ENCODE results near the gene LYRM2. TPM values are rescaled to one million over a fixed set of nuclear protein-coding genes. Genes with fewer than 3 reads are reported as not detected.

The LYRM2 gene
- total and polyA plus RNA-seq, 4 donors, result 16.8 to 33.7 (median 22.0) TPM

- Histone ChIP-seq H3K4me3 (ENCODE audit: low read length in 2 of 2) (no peak overlapping the region), H3K4me1 (ENCODE audit: control insufficient read depth in 1 of 2, insufficient read depth in 2 of 2, low read length in 2 of 2) (peaks cover 11 to 12% of the 10 kb centered on the region in 2 donors), H3K27ac (ENCODE audit: low read depth in 1 of 2, low read length in 2 of 2) (peak overlapping the region; percentile 79 to 89), H3K27me3 (ENCODE audit: control insufficient read depth in 1 of 2, insufficient read depth in 2 of 2, low read length in 1 of 2) (no peaks in the 10 kb centered on the region), H3K9me3 (ENCODE audit: control insufficient read depth, low read length) (no peaks in the 10 kb centered on the region), H3K36me3 (ENCODE audit: control insufficient read depth in 1 of 2, insufficient read depth in 2 of 2, low read length in 1 of 2) (no peaks in the 10 kb centered on the region)
- intact Hi-C loops (cut with DNase I), result loop anchor here in 1 of 2 donors (5.0 kb wide), 1 partner anchor 84 kb away; no protein-coding TSS in a partner anchor
- no peak for DNase-seq
- no peak for ATAC-seq (ENCODE audit: low FRiP score)
- WGBS, 2 donors, result 44 to 51% methylated on average over 10 of the region's 10 CpGs
Measured at GRCh38 chr6:89566008-89566800, 72.3 kb downstream of the LYRM2 start.

- intact Hi-C loops (cut with DNase I), result loop anchor here in 1 of 2 donors (5.0 kb wide), 2 partner anchors 43 to 83 kb away; no protein-coding TSS in a partner anchor
- no peaks in the 10 kb centered on the region for H3K36me3 ChIP-seq (ENCODE audit: control insufficient read depth in 1 of 2, insufficient read depth in 2 of 2, low read length in 1 of 2)
- H3K27ac ChIP-seq (ENCODE audit: low read depth in 1 of 2, low read length in 2 of 2), result peak overlapping the region; percentile 93 to 95
- no peak for DNase-seq
- WGBS, 2 donors, result 3 to 7% methylated on average over 8 of the region's 8 CpGs
- H3K4me1 ChIP-seq (ENCODE audit: control insufficient read depth in 1 of 2, insufficient read depth in 2 of 2, low read length in 2 of 2), result peaks cover 11 to 12% of the 10 kb centered on the region in 2 donors
- no peaks in the 10 kb centered on the region for H3K9me3 ChIP-seq (ENCODE audit: control insufficient read depth, low read length)
- ATAC-seq (ENCODE audit: low FRiP score), result peak; percentile 79
- H3K4me3 ChIP-seq (ENCODE audit: low read length in 2 of 2), result no peak overlapping the region
- no peaks in the 10 kb centered on the region for H3K27me3 ChIP-seq (ENCODE audit: control insufficient read depth in 1 of 2, insufficient read depth in 2 of 2, low read length in 1 of 2)
Measured at GRCh38 chr6:89564752-89565427, 73.7 kb downstream of the LYRM2 start.

- Histone ChIP-seq H3K4me1 (ENCODE audit: control insufficient read depth in 1 of 2, insufficient read depth in 2 of 2, low read length in 2 of 2) (peaks cover 12 to 13% of the 10 kb centered on the region in 2 donors), H3K9me3 (ENCODE audit: control insufficient read depth, low read length) (no peaks in the 10 kb centered on the region), H3K4me3 (ENCODE audit: low read length in 2 of 2) (no peak overlapping the region), H3K36me3 (ENCODE audit: control insufficient read depth in 1 of 2, insufficient read depth in 2 of 2, low read length in 1 of 2) (no peaks in the 10 kb centered on the region), H3K27ac (ENCODE audit: low read depth in 1 of 2, low read length in 2 of 2) (peak overlapping the region; percentile 83 to 95), H3K27me3 (ENCODE audit: control insufficient read depth in 1 of 2, insufficient read depth in 2 of 2, low read length in 1 of 2) (no peaks in the 10 kb centered on the region)
- DNase-seq (no peak), ATAC-seq (ENCODE audit: low FRiP score) (no peak)
- WGBS, 2 donors, result 67 to 69% methylated on average over 1 of the region's 1 CpG
- intact Hi-C loops (cut with DNase I), result loop anchor here in 1 of 2 donors (5.0 kb wide), 1 partner anchor 42 kb away; no protein-coding TSS in a partner anchor
Measured at GRCh38 chr6:89563866-89564265, 74.7 kb downstream of the LYRM2 start.

GRCh38 chr6:89562093-89562973 is 76.2 kb downstream of the LYRM2 start:
- no peak for DNase-seq
- Histone ChIP-seq H3K27ac (ENCODE audit: low read depth in 1 of 2, low read length in 2 of 2) (peak overlapping the region; percentile 50 to 83), H3K4me3 (ENCODE audit: low read length in 2 of 2) (peak overlapping the region; percentile 59 to 84), H3K27me3 (ENCODE audit: control insufficient read depth in 1 of 2, insufficient read depth in 2 of 2, low read length in 1 of 2) (no peaks in the 10 kb centered on the region), H3K36me3 (ENCODE audit: control insufficient read depth in 1 of 2, insufficient read depth in 2 of 2, low read length in 1 of 2) (no peaks in the 10 kb centered on the region), H3K4me1 (ENCODE audit: control insufficient read depth in 1 of 2, insufficient read depth in 2 of 2, low read length in 2 of 2) (peaks cover 12 to 13% of the 10 kb centered on the region in 2 donors), H3K9me3 (ENCODE audit: control insufficient read depth, low read length) (no peaks in the 10 kb centered on the region)
- peak; percentile 44 for ATAC-seq (ENCODE audit: low FRiP score)
- intact Hi-C loops (cut with DNase I), result loop anchor here in 1 of 2 donors (5.0 kb wide), 1 partner anchor 40 kb away; no protein-coding TSS in a partner anchor
- 4 to 9% methylated on average over 21 of the region's 21 CpGs for WGBS, 2 donors

GRCh38 chr6:89559487-89559886 is 79.1 kb downstream of the LYRM2 start:
- Histone ChIP-seq H3K9me3 (ENCODE audit: control insufficient read depth, low read length) (no peaks in the 10 kb centered on the region), H3K27me3 (ENCODE audit: control insufficient read depth in 1 of 2, insufficient read depth in 2 of 2, low read length in 1 of 2) (no peaks in the 10 kb centered on the region), H3K27ac (ENCODE audit: low read depth in 1 of 2, low read length in 2 of 2) (no peak overlapping the region), H3K4me1 (ENCODE audit: control insufficient read depth in 1 of 2, insufficient read depth in 2 of 2, low read length in 2 of 2) (peaks cover 7 to 10% of the 10 kb centered on the region in 2 donors), H3K36me3 (ENCODE audit: control insufficient read depth in 1 of 2, insufficient read depth in 2 of 2, low read length in 1 of 2) (no peaks in the 10 kb centered on the region), H3K4me3 (ENCODE audit: low read length in 2 of 2) (no peak overlapping the region)
- ATAC-seq (ENCODE audit: low FRiP score) (no peak), DNase-seq (no peak)
- intact Hi-C loops (cut with DNase I), result no loop called here
- WGBS, 2 donors, result 54 to 60% methylated on average over 1 of the region's 1 CpG

GRCh38 chr6:89555806-89556205 is 82.7 kb downstream of the LYRM2 start:
- Histone ChIP-seq H3K36me3 (ENCODE audit: control insufficient read depth in 1 of 2, insufficient read depth in 2 of 2, low read length in 1 of 2) (no peaks in the 10 kb centered on the region), H3K27ac (ENCODE audit: low read depth in 1 of 2, low read length in 2 of 2) (no peak overlapping the region), H3K4me3 (ENCODE audit: low read length in 2 of 2) (no peak overlapping the region), H3K9me3 (ENCODE audit: control insufficient read depth, low read length) (no peaks in the 10 kb centered on the region), H3K27me3 (ENCODE audit: control insufficient read depth in 1 of 2, insufficient read depth in 2 of 2, low read length in 1 of 2) (no peaks in the 10 kb centered on the region), H3K4me1 (ENCODE audit: control insufficient read depth in 1 of 2, insufficient read depth in 2 of 2, low read length in 2 of 2) (peaks cover 6 to 10% of the 10 kb centered on the region in 2 donors)
- WGBS, 2 donors, result 53 to 70% methylated on average over 3 of the region's 3 CpGs
- ATAC-seq (ENCODE audit: low FRiP score) (no peak), DNase-seq (no peak)
- intact Hi-C loops (cut with DNase I), result no loop called here

GRCh38 chr6:89555031-89555430 is 83.5 kb downstream of the LYRM2 start:
- WGBS, 2 donors, result 49 to 50% methylated on average over 4 of the region's 4 CpGs
- Histone ChIP-seq H3K27ac (ENCODE audit: low read depth in 1 of 2, low read length in 2 of 2) (no peak overlapping the region), H3K9me3 (ENCODE audit: control insufficient read depth, low read length) (no peaks in the 10 kb centered on the region), H3K4me3 (ENCODE audit: low read length in 2 of 2) (no peak overlapping the region), H3K4me1 (ENCODE audit: control insufficient read depth in 1 of 2, insufficient read depth in 2 of 2, low read length in 2 of 2) (peaks cover 6 to 10% of the 10 kb centered on the region in 2 donors), H3K27me3 (ENCODE audit: control insufficient read depth in 1 of 2, insufficient read depth in 2 of 2, low read length in 1 of 2) (no peaks in the 10 kb centered on the region), H3K36me3 (ENCODE audit: control insufficient read depth in 1 of 2, insufficient read depth in 2 of 2, low read length in 1 of 2) (no peaks in the 10 kb centered on the region)
- intact Hi-C loops (cut with DNase I), result no loop called here
- DNase-seq (no peak), ATAC-seq (ENCODE audit: low FRiP score) (no peak)

GRCh38 chr6:89554106-89554505 is 84.4 kb downstream of the LYRM2 start:
- intact Hi-C loops (cut with DNase I), result no loop called here
- no peak overlapping the region for H3K27ac ChIP-seq (ENCODE audit: low read depth in 1 of 2, low read length in 2 of 2)
- H3K9me3 ChIP-seq (ENCODE audit: control insufficient read depth, low read length), result no peaks in the 10 kb centered on the region
- H3K36me3 ChIP-seq (ENCODE audit: control insufficient read depth in 1 of 2, insufficient read depth in 2 of 2, low read length in 1 of 2), result no peaks in the 10 kb centered on the region
- no peak overlapping the region for H3K4me3 ChIP-seq (ENCODE audit: low read length in 2 of 2)
- ATAC-seq (ENCODE audit: low FRiP score) (no peak), DNase-seq (no peak)
- H3K27me3 ChIP-seq (ENCODE audit: control insufficient read depth in 1 of 2, insufficient read depth in 2 of 2, low read length in 1 of 2), result no peaks in the 10 kb centered on the region
- peaks cover 6 to 10% of the 10 kb centered on the region in 2 donors for H3K4me1 ChIP-seq (ENCODE audit: control insufficient read depth in 1 of 2, insufficient read depth in 2 of 2, low read length in 2 of 2)
- 78 to 82% methylated on average over 5 of the region's 5 CpGs for WGBS, 2 donors

All from aorta (tissue), 5 donors.